ENCODE measurements around the gene CYP51A1.
"Not testable (repeated sequence)": the region's sequence is repeated elsewhere in the genome, so short reads cannot be mapped to it uniquely, and the experiment has no call there.

Gene CYP51A1

DNA sequence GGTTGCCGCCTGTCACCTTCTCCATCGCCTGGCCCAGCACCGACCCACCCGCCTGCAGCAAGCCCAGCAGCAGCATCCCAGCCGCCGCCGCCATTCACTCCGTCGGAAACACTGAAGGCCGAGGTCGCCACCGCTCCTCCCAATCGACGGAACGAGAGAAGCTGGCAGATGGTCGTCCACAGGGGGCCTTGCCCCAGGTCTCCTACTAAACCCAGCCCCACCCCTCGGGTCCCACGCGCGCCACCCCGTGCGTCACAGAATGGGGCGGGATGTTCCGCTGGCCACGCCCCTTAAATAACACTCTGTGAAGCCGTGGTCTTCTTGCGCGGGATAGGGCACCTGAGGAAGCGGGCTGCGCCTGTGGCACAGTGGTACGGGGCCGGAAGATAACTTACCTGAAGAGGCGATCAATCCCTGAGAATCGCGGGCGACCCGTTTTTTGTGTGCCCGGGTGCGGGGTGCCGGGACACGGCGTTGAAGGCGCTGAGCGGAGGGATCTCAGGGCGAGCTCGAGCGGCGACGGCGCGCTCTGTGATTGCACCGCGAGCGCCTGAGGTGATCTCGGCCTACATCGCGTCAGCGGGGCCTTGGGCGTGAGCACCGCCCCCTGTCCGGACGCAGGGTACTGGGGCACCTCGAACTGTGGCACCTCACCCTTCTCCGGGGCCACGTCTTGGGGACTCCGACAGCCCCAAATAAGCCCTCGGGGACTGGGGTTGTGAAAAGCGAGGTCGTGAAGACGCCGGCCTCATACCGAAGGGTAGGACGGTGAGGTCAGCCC, at the start of gene CYP51A1:
CYP51A1 (minus strand) TSS at position 207 of the 781 bp plus-strand sequence; CDS start at position 94, 113 bp downstream.
- peak; percentile 86 for DNase-seq (ENCODE audit: low read depth)

DNA sequence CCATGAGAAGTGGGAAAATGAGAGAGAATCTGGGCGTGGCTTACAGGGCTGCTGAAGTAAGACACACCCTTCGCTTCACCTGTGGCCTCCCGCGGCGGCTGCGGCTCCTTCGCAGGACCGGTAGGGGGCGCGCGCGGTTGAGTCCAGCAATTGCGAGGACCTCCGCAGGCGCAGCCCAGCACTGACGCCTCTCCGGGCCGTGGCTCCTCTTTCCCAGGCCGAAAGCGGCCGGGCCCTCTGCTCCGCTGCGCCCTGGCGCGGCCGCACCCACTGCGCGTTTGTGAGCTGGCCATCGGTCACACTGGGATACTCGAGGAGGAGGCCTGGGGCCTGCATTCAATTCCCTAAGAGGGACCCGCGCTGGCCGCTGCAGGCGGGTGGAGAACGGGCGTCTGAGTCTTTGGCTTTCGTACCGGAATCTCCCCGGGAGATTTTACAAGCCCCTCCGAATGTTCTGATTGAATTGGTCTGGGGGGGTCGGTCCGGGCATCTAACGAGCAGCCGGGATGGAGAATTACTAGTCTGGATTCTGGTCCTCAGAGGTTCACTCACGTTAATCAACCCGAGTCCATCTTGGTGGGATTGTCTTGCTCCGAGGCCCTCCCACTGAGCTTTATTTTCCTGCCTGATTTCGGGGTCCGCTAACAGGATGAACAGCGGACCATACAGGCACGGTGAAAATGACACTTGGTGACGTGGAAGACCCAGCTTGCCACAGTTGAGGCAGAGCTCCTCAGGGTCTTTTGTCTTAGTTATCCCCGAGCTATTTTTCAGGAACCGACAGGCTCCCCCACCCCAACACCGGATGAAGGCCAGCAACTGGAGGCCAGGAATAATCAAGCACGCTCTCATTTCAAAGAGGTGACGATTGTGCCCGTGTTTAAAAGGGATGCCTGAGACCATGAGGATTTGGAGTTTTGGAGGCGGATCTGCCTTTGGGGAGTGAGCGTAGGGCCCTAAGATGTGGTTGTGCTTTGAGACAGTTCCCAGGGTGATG, 44.9 kb upstream of the CYP51A1 start, which contains the start of gene LRRD1:
LRRD1 (minus strand) TSS at position 215 of the 997 bp plus-strand sequence. CDS start 13,940 bp downstream, outside the sequence.
- peak; percentile 86 for DNase-seq (ENCODE audit: low read depth)

DNA sequence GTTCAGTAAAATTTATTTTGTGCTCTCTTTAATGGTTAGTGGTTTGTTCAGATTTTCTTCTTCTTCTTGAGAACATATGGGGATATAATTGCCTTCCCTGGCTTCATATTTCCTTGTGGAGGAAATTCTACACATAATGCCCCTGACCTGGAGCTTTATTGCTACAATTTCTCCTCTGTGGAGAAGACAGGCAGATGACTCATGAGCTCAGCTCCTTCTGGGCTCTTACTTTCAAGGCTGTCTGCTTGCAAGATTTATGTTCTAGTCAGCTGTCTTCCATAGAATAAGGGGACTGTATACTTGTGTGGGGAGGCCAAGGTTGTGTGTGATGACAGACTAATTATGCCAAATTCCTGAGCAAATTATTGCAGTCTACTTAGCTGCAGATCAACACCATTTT, 43.1 kb upstream of the CYP51A1 start:
- DNase-seq (ENCODE audit: low read depth) = peak; percentile 47

DNA sequence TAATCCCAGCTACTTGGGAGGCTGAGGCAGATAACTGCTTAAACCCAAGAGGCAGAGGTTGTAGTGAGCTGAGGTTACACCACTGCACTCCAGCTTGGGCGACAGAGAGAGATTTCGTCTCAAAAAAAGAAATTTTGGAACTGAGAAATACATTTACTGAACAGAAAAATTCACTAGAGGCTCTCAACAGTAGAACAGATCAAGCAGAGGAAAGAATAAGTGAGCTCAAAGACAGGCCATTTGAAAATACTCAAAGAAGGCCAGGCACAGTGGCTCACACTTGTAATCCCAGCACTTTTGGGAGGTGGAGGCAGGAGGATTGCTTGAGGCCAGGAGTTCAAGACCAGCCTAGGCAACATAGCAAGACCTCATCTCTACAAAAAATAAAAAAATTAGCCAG, 35.3 kb upstream of the CYP51A1 start:
- not testable (repeated sequence) for DNase-seq (ENCODE audit: low read depth)

DNA sequence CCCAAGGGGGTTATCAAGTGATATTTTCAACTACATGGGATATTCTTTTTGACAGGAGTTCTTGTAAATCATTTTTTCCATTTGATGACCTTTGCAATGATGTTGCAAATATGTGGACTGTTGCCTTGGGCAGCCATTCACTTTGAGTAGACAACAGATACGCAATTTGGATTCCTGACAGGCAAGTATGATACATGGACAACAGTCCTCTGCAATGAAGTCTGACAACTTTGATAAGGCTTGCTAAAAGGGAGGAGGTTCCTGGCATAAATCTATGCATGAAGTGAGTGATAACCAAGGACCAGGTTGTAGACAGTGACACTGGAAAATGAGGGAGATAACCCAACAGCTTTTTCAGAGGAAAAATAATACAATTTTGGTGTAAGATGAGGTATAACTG, 27.0 kb upstream of the CYP51A1 start:
- no peak for DNase-seq (ENCODE audit: low read depth)

DNA sequence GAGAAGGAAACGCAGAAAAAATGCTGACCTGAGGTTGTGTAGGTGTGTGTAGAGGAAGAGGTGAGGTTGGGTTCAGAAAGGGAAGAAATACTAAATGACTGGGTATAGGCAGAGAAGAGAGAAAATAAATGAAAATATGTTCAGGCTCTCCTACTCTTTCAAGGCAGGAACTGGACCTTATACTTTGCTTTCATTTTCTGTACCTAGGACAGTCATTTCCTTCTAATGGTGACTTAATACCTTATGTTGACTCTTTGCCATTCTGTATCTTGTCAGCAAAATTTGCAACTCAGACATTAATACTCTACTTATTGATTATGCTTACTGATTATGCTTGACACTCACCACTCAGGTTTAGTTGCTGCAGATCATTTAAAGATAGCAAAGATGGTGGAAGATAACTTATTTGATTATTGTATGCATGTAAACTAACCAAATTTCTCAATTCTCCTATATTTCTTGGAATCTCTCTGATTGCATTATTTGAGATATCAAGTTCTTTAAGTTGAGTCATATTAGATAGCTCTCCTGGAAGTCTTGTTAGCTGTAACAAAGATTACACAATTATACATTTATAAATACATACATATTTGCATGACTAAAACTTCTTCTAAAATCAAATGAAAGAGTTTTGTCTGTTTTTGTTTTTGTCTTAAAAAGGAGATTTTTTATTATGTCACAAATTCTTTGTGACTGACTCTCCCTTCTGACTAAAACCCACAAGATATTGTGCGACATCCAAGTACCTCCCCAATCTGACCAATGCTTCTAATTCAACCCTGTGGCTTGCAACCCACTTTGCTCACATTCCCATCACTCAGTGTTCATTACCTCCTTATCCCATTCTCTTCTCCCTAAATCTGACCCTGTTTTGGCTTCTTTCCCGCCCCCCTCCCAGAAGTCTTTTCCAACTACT, 24.6 kb upstream of the CYP51A1 start:
- peak; percentile 93 for DNase-seq (ENCODE audit: low read depth)

DNA sequence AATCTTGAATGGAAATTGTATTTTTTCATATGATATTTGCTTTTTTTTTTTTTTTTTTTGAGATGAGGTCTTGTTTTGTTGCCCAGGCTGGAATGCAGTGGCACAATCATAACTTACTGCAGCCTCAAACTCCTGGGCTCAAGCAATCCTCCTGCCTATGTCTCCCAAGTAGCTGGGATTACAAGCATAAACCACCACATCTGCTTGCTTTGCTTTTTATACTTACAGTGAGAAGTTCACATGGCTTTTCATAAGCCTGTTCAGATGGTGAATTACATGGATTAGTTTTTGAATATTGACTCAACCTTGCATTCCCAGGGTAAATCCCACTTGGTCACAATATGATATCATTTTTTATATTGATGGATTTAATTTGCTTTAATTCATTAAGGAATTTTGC, 22.7 kb upstream of the CYP51A1 start:
- no peak for DNase-seq (ENCODE audit: low read depth)

DNA sequence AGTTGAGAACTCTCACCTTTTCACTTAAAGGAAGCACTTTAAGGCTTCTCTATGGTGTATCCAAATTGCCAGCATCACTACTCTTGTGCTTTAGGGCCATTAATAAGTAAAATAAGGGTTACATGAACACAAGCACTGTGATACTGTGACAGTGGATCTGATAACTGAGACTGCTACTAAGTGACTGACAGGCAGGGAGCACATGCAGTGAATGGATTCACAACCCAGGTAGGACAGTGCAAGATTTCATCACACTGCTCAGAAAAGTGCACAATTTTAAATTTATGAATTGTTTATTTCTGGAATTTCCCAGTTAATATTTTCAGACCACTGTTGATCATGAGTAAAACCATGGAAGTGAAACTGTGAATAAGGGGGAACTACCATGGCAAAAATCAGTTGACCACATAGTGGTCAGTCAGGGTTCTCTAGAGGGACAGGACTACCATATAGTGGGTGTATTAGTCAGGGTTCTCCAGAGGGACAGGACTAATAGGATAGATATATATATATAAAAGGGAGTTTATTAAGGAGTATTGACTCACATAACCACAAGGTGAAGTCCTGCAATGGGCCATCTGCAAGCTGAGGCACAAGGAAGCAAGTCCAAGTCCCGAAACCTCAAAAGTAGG, 20.9 kb upstream of the CYP51A1 start:
- DNase-seq (ENCODE audit: low read depth) = no peak

DNA sequence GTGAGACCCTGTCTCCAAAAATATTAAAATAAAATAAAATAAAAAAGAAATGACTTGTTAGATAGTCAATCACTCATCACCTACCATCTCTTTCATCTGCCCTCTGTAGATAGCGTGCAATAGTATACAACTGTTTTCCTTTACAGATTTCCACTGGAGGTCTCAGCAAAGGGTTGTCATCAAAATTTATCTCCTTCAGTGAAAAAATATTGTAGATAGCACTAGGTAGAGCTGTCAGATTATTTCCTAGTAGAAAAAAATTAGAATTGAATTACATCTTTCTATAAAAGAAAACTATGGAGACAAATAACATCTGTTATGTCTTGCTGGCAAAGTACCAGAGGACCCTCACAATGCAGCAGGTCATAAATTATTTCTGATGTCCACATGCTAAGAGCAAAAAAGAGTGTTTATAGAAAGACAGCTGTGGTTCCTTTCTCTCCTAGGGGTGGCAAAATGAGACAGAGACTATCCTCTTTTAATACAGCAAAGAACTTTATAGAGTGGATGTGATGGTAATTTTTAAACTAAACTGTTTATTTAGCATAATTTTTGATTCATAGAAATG, 16.3 kb upstream of the CYP51A1 start:
- DNase-seq (ENCODE audit: low read depth) = no peak

DNA sequence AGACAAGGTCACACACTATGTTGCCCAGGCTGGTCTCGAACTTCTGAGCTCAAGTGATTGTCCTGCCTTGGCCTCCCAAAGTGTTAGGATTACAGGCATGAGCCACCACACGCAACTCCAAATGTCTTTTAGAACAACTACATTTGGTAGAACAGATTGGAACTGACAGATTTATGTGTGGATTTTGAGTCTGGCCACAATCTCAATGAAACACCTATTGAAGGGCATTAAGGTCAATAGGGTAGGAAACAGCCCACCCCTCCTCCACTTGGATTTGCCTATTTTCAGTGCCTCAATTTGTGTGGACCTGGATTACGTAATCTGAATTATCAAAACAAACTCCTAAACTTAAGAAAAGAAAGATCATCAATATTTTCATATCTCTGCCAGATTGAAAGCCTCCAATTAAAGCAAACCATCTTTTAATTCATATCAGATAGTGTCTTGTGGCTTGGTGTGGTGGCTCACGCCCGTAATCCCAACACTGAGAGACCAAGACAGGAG, 15.5 kb upstream of the CYP51A1 start:
- no peak for DNase-seq (ENCODE audit: low read depth)

DNA sequence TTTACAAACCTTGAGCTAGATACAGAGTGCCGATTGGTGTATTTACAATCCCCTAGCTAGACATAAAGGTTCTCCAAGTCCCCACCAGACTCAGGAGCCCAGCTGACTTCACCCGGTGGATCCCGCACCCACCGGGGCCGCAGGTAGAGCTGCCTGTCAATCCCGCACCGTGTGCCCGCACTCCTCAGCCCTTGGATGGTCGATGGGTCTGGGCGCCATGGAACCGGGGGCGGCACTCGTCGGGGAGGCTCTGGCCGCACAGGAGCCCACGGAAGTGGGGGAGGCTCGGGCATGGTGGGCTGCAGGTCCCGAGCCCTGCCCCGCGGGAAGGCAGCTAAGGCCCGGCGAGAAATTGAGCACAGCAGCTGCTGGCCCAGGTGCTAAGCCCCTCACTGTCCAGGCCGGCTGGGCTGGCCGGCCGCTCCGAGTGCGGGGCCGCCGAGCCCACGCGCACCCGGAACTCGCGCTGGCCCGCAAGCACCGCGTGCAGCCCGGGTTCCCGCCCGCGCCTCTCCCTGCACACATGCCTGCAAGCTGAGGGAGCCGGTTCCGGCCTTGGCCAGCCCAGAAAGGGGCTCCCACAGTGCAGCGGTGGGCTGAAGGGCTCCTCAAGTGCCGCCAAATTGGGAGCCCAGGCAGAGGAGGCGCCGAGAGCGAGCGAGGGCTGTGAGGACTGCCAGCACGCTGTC, 9.1 kb upstream of the CYP51A1 start:
- not testable (repeated sequence) for DNase-seq (ENCODE audit: low read depth)

DNA sequence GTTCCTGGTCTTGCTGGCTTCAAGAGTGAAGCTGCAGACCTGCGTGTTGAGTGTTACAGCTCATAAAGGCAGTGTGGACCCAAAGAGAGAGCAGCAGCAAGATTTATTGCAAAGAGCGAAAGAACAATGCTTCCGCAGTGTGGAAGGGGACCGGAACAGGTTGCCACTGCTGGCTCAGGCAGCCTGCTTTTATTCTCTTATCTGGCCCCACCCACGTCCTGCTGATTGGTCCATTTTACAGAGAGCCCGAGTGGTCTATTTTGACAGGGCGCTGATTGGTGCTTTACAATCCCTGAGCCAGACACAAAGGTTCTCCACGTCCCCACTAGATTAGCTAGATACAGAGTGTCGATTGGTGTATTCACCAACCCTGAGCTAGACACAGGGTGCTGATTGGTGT, 8.5 kb upstream of the CYP51A1 start:
- not testable (repeated sequence) for DNase-seq (ENCODE audit: low read depth)

DNA sequence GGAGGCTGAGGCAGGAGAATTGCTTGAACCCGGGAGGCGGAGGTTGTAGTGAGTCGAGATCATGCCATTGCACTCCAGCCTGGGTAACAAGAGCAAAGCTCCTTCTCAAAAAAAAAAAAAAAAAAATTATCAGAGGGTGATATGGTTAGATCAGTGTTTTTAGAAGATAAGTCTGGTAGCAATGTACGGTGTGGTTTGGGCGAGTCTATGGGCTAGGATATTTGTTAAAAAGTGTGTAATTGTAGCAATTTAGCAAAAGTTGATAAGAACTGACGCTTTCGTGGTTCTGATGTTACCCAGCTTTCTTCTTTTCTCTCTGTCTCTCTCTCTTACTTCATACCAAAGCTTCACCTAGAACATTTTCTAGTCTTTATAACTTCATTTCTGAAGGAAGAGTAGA, 6.9 kb upstream of the CYP51A1 start:
- DNase-seq (ENCODE audit: low read depth) = no peak

DNA sequence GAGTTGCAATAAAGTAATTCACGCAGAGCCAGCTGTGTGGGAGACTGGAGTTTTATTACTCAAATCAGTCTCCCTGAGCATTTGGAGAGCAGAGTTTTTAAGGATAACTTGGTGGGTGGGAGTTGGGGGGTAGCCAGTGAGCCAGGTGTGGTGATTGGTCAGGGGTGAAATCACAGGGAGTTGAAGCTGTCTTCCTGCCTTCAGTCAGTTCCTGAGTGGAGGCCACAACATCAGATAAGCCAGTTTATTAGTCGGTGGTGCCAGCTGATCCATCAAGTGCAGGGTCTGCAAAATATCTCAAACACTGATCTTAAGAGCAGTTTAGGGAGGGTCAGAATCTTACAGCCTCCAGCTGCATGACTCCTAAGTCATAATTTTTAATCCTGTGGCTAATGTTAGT, 3.3 kb upstream of the CYP51A1 start:
- DNase-seq (ENCODE audit: low read depth) = no peak

DNA sequence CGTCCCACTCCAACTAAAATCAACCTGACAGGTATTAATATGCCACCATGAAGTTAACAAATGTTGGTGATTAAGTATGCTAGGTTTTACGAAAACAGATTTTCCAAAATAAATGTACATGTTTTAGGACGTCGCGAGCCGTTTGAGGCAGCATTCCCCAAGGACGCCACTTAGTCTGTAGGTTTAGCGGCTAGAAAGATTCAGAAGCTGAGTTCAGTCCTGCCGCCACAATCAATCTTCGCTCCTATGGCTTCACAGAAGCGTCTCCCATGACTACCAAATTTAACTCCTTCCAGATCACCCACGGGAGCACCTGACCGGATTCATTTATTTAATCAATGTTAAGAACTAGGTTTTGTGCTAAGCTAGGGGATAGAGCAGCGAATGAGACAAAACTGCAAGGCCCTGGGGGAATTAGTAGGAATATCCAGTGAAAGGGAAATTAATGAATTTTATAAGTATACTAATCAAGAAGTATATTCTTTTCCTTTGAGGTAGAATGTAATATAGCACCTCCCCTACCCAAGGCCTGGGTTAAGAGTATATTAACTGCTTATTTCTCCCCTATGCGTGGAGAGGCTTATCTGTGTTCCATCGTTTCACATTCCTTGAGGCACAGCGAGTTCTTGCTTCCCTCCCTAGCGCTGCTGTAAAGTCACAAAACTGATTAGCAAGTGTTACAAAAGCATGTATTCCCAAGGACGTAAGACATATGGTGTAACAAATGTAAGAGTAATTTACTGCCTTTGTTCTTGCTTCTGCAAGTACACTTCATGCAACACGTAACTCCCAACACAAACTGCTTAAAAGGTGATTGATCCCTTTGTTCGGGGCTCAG, 994 bp upstream of the CYP51A1 start:
- DNase-seq (ENCODE audit: low read depth) = peak; percentile 28

DNA sequence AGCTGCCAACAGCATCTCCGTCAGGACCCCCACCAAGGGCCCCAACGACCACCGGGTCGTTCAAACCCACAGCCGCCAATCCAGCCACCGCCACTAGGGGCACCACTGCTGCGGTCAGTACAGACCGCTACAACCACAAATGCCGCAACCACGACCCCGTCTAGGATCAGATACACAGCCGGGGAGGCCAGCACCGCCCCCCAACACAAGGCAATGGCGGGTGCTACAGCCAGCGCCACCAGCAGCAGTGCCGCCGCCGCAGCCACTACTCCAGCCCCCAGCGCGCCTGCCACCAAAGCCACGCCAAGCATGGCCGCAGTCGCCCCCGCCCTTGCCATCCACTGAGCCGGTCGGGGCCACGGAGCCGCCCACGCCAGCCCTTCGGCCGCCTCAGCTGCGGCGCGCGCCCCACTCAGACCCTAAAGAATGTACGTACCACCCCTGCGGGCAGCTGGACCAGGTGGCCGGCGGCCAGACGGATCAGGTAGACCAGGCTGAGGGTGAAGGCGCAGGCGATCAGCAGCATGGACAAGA, 473 bp downstream of the CYP51A1 start:
- DNase-seq (ENCODE audit: low read depth) = peak; percentile 64

DNA sequence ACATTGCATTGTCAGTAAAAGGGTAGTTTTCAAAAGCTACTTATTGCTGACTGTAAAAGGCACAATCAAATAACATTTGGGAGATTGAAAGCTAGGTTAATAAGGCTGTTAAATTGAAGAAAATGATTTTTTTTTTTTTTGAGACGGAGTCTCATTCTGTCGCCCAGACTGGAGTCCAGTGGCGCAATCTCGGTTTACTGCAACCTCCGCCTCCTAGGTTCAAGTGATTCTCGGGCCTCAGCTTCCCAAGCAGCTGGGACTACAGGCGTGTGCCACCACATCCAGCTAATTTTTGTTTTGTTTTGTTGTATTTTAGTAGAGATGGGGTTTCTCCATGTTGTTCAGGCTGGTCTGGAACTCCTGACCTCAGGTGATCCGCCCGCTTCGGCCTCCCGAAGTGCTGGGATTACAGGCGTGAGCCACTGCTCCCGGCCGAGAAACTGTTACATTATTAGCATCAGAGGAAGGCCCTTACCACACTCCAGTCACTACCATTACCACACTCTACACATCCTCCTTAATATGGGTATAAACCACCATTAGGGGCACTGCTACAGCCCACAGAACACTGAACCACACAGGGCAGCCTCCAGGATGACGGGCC, 1.0 kb downstream of the CYP51A1 start:
- DNase-seq (ENCODE audit: low read depth) = no peak

DNA sequence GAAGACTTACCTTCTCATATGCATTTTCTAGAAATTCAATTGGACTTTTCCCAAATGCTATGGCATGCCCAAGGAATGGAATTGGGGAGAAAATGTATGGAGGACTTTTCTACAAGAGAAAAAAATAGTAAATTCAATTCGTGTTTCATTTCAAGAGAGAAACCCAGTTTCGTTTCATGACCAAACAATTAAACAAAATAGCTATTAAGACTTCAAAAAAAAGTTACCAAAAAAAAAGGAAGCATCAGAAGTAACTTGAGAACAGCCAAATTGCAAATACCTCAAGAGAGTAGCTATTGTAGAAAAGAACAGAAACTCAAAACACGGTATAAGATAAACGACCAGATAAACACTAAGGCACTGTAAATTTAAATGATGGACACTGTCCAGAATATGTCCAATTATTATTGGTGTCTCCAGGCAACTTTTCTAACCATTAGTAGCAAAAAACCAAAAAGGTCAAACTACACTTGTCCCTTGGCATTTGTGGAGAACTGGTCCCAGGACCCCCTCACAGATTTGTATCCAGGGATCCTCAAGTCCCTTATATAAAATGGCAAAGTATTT, 2.4 kb downstream of the CYP51A1 start:
- no peak for DNase-seq (ENCODE audit: low read depth)
